HTR-8/SVneo (cell line): ENCODE measurements around the gene INTS1.

ENCODE experiments used
- DNase-seq: peaks from one replicate; pipeline ENCODE4 v3.0.0; 2011; ENCODE audit warnings: low spot score, mixed read lengths; ENCODE audit not compliant: insufficient read length
- FAIRE-seq: peaks from 2 replicates; lab custom pipeline; 2011; peaks lifted over from hg19 to GRCh38; lab: Jason Lieb, UNC

INTS1 gene

GRCh38 chr7:1503816-1504775, at the start of gene INTS1:
Gene INTS1 (minus strand): TSS chr7:1504389. CDS start chr7:1503960, 429 bp downstream.
- FAIRE-seq, result peak; percentile 98

GRCh38 chr7:1553512-1554210, 49.5 kb upstream of the INTS1 start:
- FAIRE-seq (no peak), DNase-seq (no peak)

More at GRCh38 chr7:1503816-1504775, at the start of gene INTS1:
- DNase-seq, result peak; percentile 98

- DNase-seq (no peak), FAIRE-seq (no peak)
These were observed 48.0 kb upstream of the INTS1 start for GRCh38 chr7:1552200-1552599.

GRCh38 chr7:1550846-1551155, 46.6 kb upstream of the INTS1 start:
- FAIRE-seq (no peak), DNase-seq (no peak)

GRCh38 chr7:1550005-1550845, 46.0 kb upstream of the INTS1 start:
- no peak for DNase-seq
- FAIRE-seq, result no peak

GRCh38 chr7:1549357-1550004, 45.3 kb upstream of the INTS1 start:
- DNase-seq (no peak), FAIRE-seq (no peak)

GRCh38 chr7:1548944-1549343, 44.8 kb upstream of the INTS1 start:
- DNase-seq (no peak), FAIRE-seq (peak; percentile 99)

GRCh38 chr7:1548438-1548831, 44.2 kb upstream of the INTS1 start:
- no peak for FAIRE-seq
- no peak for DNase-seq

GRCh38 chr7:1547777-1548437, 43.7 kb upstream of the INTS1 start:
- peak; percentile 16 for FAIRE-seq

GRCh38 chr7:1546909-1547776, 43.0 kb upstream of the INTS1 start:
- DNase-seq, result no peak

More at GRCh38 chr7:1547777-1548437, 43.7 kb upstream of the INTS1 start:
- no peak for DNase-seq

GRCh38 chr7:1546274-1546908, 42.2 kb upstream of the INTS1 start:
- FAIRE-seq (no peak), DNase-seq (no peak)

More at GRCh38 chr7:1546909-1547776, 43.0 kb upstream of the INTS1 start:
- peak; percentile 13 for FAIRE-seq

- FAIRE-seq, result no peak
- no peak for DNase-seq
These were observed 41.4 kb upstream of the INTS1 start for GRCh38 chr7:1545417-1546246.

- DNase-seq (no peak), FAIRE-seq (no peak)
These were observed 40.8 kb upstream of the INTS1 start for GRCh38 chr7:1544896-1545416.

GRCh38 chr7:1544178-1544895, 40.1 kb upstream of the INTS1 start:
- FAIRE-seq (no peak), DNase-seq (no peak)

GRCh38 chr7:1543826-1544177, 39.6 kb upstream of the INTS1 start:
- FAIRE-seq, result no peak
- no peak for DNase-seq
